MCF 10A (cell line): Measurements from ENCODE around the gene BHLHE41. TPM values are rescaled to one million over a fixed set of nuclear protein-coding genes. Genes with fewer than 3 reads are reported as not detected.
A peak's percentile ranks its signal among the peaks of the same experiment; 100 is the strongest.

Experiments
- BruUV-seq: library from RNA; stranded (reverse); fragments of 400-500 nt; replicated peaks from 2 replicates; lab custom pipeline; 2021; lab: Mats Ljungman, UMichigan
- CTCF ChIA-PET: fragments of 300-600 bp; sonication (Branson Sonifier 250); formaldehyde crosslinking; extraction: SDS; loops from one replicate; lab custom pipeline; 2021; ENCODE audit warnings: antibody characterized with exemption, inconsistent platforms; lab: Yijun Ruan, JAX
- POLR2A ChIA-PET: fragments of 300-600, 350-650 bp; sonication (Branson Sonifier 250); formaldehyde crosslinking; extraction: SDS; loops from one replicate; lab custom pipeline; 2020; ENCODE audit warnings: antibody characterized with exemption, inconsistent platforms; lab: Yijun Ruan, JAX
- DNase-seq: peaks from one replicate; pipeline ENCODE4 v3.0.0-alpha.2; 2018; ENCODE audit not compliant: unreplicated experiment
- H3K27ac Mint-ChIP-seq: one replicate; pipeline ENCODE4 v1.8.0; 2022; ENCODE audit warnings: mild to moderate bottlenecking, low read depth, mixed read lengths; ENCODE audit not compliant: unreplicated experiment
- H3K27me3 Mint-ChIP-seq: one replicate; pipeline ENCODE4 v1.8.0; 2022; ENCODE audit warnings: mixed read lengths; ENCODE audit not compliant: insufficient read depth, unreplicated experiment
- H3K36me3 Mint-ChIP-seq: one replicate; pipeline ENCODE4 v1.8.0; 2022; ENCODE audit warnings: mild to moderate bottlenecking, moderate library complexity, mixed read lengths; ENCODE audit not compliant: insufficient read depth, unreplicated experiment
- H3K4me1 Mint-ChIP-seq: one replicate; pipeline ENCODE4 v1.8.0; 2022; ENCODE audit warnings: mixed read lengths; ENCODE audit not compliant: insufficient read depth, unreplicated experiment
- H3K4me3 Mint-ChIP-seq: one replicate; pipeline ENCODE4 v1.8.0; 2022; ENCODE audit warnings: mild to moderate bottlenecking, moderate library complexity, mixed read lengths; ENCODE audit not compliant: unreplicated experiment
- H3K9me3 Mint-ChIP-seq: one replicate; pipeline ENCODE4 v1.8.0; 2022; ENCODE audit warnings: mixed read lengths; ENCODE audit not compliant: unreplicated experiment
- intact Hi-C: fragments of 100-400 bp; cut with micrococcal nuclease; formaldehyde crosslinking; loops from 2 replicates; pipeline ENCODE4 v1.14.1; 2022
- total RNA-seq: library from RNA; stranded (reverse); gene quantifications from 2 replicates; pipeline ENCODE4 v1.2.3, GENCODE V29; 2022
- TF ChIP-seq, protein P1 (sequence below): fragments of 200-600 bp; IDR thresholded peaks from one replicate; pipeline ENCODE4 v1.8.0; 2022; ENCODE audit warnings: antibody characterized with exemption, mild to moderate bottlenecking; ENCODE audit not compliant: unreplicated experiment

BHLHE41 gene
- total RNA-seq, 1 experiment from 2014 or later, result 1.1 TPM

DNA sequence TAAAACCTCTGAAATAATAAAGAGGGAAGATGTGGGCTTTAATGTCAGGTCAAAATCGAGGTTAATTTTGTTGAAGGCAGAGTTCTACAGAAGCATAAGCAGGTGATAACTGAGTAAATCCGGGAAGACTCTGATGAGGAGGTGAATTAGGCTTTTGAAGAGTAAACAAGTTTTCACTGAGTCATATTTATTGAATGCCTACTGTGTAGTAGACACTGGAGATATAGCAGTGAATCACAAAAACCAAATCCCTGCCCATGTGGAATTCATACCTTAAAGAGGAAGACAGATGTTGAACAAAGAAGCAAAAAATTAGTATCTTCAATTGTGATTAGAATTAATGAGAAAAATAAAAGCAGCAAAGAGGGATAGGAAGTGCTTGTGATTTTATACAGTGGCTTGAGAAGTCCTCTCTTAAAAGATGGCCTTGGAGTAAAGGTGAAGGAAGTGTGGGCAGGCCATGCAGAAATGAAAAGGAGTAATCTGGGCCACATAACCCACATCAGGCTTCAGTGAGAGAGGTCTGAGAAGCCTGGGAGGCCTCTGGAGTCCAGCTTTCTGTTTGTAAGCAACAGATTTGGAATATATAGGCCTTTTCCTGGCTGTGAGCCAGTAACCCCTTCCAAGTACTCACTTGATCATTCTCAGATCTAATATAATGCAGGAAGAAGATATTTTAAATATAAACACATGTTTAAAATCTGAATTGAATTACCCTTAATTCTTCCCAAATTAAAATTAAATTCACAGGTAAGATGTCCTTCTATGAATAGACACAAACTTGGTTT lies 46.7 kb downstream of the BHLHE41 start:
- POLR2A ChIA-PET, result interaction anchor here (1.0 kb wide), 1 partner anchor 12 kb away, joined by 4 read pairs; no protein-coding TSS in a partner anchor
- intact Hi-C loops, result no loop called here

More for the DNA sequence above, 46.7 kb downstream of the BHLHE41 start:
- Mint-ChIP-seq H3K4me3 (no peak overlapping the region), H3K36me3 (peaks cover 10% of the 10 kb centered on the region), H3K27me3 (no peaks in the 10 kb centered on the region), H3K9me3 (no peaks in the 10 kb centered on the region), H3K27ac (peak overlapping the region; percentile 67), H3K4me1 (peaks cover 7% of the 10 kb centered on the region)
- BruUV-seq, result no TSS peak
- TF ChIP-seq, protein P1, sequence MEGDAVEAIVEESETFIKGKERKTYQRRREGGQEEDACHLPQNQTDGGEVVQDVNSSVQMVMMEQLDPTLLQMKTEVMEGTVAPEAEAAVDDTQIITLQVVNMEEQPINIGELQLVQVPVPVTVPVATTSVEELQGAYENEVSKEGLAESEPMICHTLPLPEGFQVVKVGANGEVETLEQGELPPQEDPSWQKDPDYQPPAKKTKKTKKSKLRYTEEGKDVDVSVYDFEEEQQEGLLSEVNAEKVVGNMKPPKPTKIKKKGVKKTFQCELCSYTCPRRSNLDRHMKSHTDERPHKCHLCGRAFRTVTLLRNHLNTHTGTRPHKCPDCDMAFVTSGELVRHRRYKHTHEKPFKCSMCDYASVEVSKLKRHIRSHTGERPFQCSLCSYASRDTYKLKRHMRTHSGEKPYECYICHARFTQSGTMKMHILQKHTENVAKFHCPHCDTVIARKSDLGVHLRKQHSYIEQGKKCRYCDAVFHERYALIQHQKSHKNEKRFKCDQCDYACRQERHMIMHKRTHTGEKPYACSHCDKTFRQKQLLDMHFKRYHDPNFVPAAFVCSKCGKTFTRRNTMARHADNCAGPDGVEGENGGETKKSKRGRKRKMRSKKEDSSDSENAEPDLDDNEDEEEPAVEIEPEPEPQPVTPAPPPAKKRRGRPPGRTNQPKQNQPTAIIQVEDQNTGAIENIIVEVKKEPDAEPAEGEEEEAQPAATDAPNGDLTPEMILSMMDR, result no peak
- DNase-seq, result no peak
- CTCF ChIA-PET, result interaction anchor here (0.7 kb wide), 1 partner anchor 634 kb away, joined by 4 read pairs; no protein-coding TSS in a partner anchor

Other genes starting within 250 kb of the BHLHE41 start
- gene RASSF8, start 166.4 kb downstream of the BHLHE41 start, total RNA-seq, result 52.9 and 70.1 TPM in 2 replicates
- gene SSPN, start 70.5 kb upstream of the BHLHE41 start, total RNA-seq, result 0.17 and 0.21 TPM in 2 replicates